Tibial artery (tissue), 4 donors: ENCODE data around the gene CD200R1.

Experiments used
- DNase-seq, 2 donors: peaks; one replicate each; pipeline ENCODE4 v3.0.0-alpha.2; 2019
- H3K27ac ChIP-seq, 2 donors: fragments of 200-600 bp; sonication (generic) in 1 of 2; 1 replicate in 1 of 2; 2 replicates in 1 of 2; pipeline ENCODE4 v1.5.1; 2018 to 2019; ENCODE audit warnings: mild to moderate bottlenecking in 1 of 2
- H3K27me3 ChIP-seq, 2 donors: fragments of 200-600 bp; sonication (generic) in 1 of 2; one replicate each; pipeline versions ENCODE4 v1.5.1 to v1.6.0; 2016 to 2019
- H3K36me3 ChIP-seq, 3 donors: fragments of 200-600 bp; sonication (generic) in 2 of 3; one replicate each; pipeline ENCODE4 v1.5.1; 2016 to 2019; ENCODE audit warnings: mild to moderate bottlenecking in 2 of 3
- H3K4me1 ChIP-seq, 4 donors: fragments of 200-600 bp; sonication (generic) in 2 of 4; 1 replicate in 3 of 4; 2 replicates in 1 of 4; pipeline ENCODE4 v1.5.1; 2016 to 2019
- H3K4me3 ChIP-seq, 2 donors: fragments of 200-600 bp; sonication (generic) in 1 of 2; 1 replicate in 1 of 2; 2 replicates in 1 of 2; pipeline ENCODE4 v1.5.1; 2018 to 2019; ENCODE audit warnings: mild to moderate bottlenecking in 2 of 2
- H3K9me3 ChIP-seq, 3 donors: fragments of 200-600 bp; sonication (generic) in 1 of 3; one replicate each; pipeline ENCODE4 v1.5.1; 2016 to 2019
- CTCF ChIP-seq, 2 experiments: fragments of 200-600 bp in 1 of 2; fragments of 450-650 bp in 1 of 2; IDR thresholded peaks; one replicate each; pipeline ENCODE4 v1.5.1; 2017 to 2019; ENCODE audit warnings: antibody characterized with exemption in 2 of 2, mild to moderate bottlenecking in 1 of 2, moderate library complexity in 1 of 2
- intact Hi-C: fragments of 100-400 bp; cut with DNase I; formaldehyde crosslinking; loops from one replicate; pipeline ENCODE4 v1.15.0; 2023; ENCODE audit warnings: low total_unique reads

Gene CD200R1

DNA sequence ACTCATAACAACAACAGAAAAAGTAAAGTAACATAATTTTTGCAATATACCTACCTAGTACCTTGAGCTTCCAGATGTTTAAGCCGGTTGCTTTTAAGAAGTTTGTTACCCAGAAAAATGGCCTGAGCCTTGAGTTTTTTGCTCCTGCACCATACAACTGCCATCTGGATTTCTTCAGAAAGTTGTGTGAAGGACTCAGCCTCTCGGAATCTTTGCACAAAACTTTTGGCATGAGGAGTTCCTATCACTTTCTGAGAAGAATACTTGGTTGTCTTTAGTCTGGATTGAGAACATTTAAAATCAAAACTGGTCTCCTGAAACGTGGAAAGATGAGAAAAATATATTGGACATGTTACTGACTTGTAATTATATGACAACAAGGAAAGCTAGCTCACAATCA, 33.2 kb upstream of the CD200R1 start:
- H3K4me3 ChIP-seq: no peak overlapping the region
- intact Hi-C loops: no loop called here
- H3K4me1 ChIP-seq: peaks cover 0 to 3% (median 0%) of the 10 kb centered on the region in 4 donors
- H3K27ac ChIP-seq: no peak overlapping the region
- H3K27me3 ChIP-seq: no peaks in the 10 kb centered on the region
- H3K9me3 ChIP-seq: no peaks in the 10 kb centered on the region
- DNase-seq: no peak
- TF ChIP-seq CTCF (IDR thresholded peaks at IDR 0.05): no peak
- H3K36me3 ChIP-seq: peaks cover 33 to 79% (median 72%) of the 10 kb centered on the region in 3 donors

DNA sequence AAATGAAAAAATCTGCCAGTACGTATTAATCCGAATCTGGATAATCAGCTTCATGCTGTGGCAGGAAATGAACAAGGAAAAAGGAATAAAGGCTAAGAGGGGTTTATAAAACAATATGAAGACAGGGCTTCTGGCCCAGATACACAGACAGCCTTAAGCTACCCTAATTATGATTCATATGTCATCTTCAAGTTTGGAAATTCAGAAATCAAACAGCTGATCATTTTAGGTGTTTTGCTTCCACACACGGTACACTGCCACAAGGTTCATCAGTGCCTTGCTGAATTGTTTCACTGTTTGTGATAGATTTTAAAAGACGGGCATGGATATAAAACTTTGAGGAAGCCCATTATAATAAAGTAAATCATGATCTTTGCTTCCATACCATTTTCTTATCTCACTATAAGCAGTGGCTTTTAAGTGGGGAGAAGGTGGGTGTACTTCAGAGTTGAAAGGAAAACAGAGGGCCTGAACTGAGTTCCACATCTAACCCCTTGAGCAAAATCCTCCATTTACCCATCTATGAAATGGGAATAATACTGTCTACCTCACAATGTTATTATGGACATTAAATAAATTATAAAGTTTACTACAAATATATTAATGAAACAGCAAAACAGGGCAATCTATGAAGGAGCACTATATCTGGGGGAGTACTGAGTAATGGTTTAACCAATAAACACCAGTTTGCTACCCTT, 31.6 kb upstream of the CD200R1 start:
- Histone ChIP-seq H3K27ac (no peak overlapping the region), H3K4me3 (no peak overlapping the region), H3K9me3 (no peaks in the 10 kb centered on the region), H3K4me1 (peaks cover 0 to 5% (median 2%) of the 10 kb centered on the region in 4 donors), H3K27me3 (no peaks in the 10 kb centered on the region), H3K36me3 (peaks cover 33 to 84% (median 77%) of the 10 kb centered on the region in 3 donors)
- intact Hi-C loops: no loop called here
- DNase-seq: no peak
- TF ChIP-seq CTCF (IDR thresholded peaks at IDR 0.05): no peak

DNA sequence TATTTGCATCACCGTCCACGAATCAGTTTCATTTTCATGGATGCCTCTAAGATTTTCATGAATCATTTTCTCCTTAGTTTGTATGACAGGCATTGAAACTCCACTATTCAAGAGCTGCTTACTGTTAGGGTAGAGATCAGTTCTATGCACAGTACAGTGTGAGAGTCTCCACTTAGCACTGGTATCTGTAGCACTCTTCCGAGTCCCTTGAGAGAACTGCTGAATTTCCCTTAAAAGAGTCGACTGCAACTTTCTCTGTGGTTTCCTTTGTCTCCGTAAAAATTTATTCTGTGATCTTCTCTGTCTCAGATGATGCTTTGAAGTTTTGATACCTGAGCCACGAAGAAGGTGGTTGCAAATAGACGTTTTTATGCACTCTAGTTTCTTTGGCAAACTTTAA, 30.7 kb upstream of the CD200R1 start:
- H3K27ac ChIP-seq: no peak overlapping the region

DNA sequence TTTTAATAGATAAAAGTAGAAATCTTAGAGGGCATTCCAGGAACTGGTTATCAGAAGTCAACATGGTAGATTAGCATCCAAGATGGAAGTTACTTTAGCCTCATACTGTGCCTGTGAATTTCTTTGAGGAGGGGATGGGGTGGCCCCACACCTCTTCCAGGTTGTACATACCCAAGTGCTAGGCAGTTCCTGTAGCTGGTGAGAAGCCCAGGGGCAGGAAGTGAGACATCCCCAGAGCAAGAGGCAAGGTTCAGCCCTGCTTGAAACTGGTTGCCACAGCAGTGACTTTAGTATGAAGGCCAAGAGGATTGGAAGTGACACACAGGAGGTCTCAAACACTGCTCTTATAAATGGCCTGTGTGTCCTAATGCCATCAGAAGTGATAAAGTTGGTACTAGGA, 27.8 kb upstream of the CD200R1 start:
- DNase-seq: no peak
- Histone ChIP-seq H3K27me3 (no peaks in the 10 kb centered on the region), H3K27ac (no peak overlapping the region), H3K9me3 (no peaks in the 10 kb centered on the region), H3K36me3 (peaks cover 32 to 77% (median 72%) of the 10 kb centered on the region in 3 donors), H3K4me3 (no peak overlapping the region), H3K4me1 (peaks cover 0 to 11% (median 7%) of the 10 kb centered on the region in 4 donors)
- no peak for TF ChIP-seq CTCF (IDR thresholded peaks at IDR 0.05)
- intact Hi-C loops: no loop called here

More for the DNA sequence above, 30.7 kb upstream of the CD200R1 start:
- H3K27me3 ChIP-seq: no peaks in the 10 kb centered on the region
- no peak for DNase-seq
- H3K4me1 ChIP-seq: peaks cover 0 to 5% (median 2%) of the 10 kb centered on the region in 4 donors
- H3K9me3 ChIP-seq: no peaks in the 10 kb centered on the region
- intact Hi-C loops: no loop called here
- TF ChIP-seq CTCF (IDR thresholded peaks at IDR 0.05): no peak
- peaks cover 35 to 87% (median 85%) of the 10 kb centered on the region in 3 donors for H3K36me3 ChIP-seq
- no peak overlapping the region for H3K4me3 ChIP-seq

GRCh38 chr3:113002037-113002436, 27.1 kb upstream of the CD200R1 start:
- H3K4me1 ChIP-seq: peaks cover 0 to 14% (median 9%) of the 10 kb centered on the region in 4 donors
- H3K4me3 ChIP-seq: no peak overlapping the region
- H3K36me3 ChIP-seq: peaks cover 28 to 70% (median 67%) of the 10 kb centered on the region in 3 donors
- intact Hi-C loops: no loop called here
- H3K27me3 ChIP-seq: no peaks in the 10 kb centered on the region
- no peak for TF ChIP-seq CTCF (IDR thresholded peaks at IDR 0.05)
- H3K27ac ChIP-seq: no peak overlapping the region
- DNase-seq: no peak
- H3K9me3 ChIP-seq: no peaks in the 10 kb centered on the region
